D341Med (cell line): ENCODE measurements around the gene TRABD2B.

Experiments
- DNase-seq: peaks from one replicate; pipeline ENCODE4 v3.0.0; 2012; ENCODE audit warnings: low spot score

Gene TRABD2B

DNA sequence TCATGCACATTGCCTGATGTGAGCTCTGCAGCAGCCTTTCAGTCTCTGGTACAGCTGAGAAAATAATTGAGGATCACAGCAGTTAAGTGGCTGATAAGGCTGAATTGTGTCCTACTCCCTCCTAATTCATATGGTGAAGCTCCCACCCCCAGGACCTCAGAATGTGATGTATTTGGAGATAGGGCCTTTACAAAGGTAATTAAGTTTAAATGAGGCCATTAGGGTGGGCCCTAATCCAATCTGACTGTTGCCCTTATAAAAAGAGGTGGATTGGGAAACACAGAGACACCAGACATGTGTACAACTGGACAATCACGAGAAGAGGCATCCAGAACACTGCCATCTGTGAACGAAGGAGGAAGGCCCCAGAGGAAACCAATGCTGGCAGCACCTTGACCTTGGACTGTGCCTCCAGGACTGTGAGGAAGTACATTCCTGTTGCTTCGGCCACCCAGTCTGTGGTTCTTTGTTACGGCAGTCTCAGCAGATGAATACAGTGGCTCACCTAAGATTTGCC lies 148.1 kb downstream of the TRABD2B start:
- no peak for DNase-seq

DNA sequence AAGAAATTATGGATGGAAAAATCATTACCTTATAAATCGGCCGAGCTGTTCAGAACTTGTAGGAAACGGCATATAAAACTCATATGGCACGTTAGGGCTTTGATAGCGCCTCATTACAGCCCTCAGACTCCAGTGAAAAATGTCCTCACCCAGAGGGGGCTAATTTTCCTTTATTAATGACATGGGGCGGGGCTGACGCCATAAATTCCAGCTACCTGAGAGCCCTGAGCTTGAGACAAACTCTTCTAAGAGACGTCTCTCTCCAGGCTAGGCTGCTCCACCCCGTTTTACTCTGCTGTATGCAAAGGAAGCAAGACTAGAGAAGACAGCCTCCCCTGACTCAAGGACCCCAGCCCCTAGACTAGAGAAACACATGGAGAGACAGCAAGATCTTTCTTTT lies 149.4 kb downstream of the TRABD2B start:
- no peak for DNase-seq

DNA sequence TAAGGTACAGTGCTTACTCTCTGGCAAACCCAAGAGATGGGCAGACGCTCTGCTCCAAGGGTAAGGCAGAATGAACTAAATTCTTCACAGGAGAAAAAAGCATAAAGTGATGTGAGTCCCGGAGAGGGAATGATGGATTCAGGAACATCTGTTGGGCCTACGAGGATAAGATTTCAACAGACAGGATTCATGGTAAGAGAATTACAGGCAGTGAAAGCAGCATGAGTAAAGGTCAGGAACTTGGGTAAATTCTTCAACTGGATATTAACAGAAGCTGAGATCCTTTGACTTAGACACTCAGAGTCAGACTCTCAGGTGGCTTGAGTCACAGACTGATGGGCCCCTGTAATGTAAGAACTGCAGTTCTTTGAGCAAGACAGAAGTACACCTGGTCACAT lies 152.6 kb downstream of the TRABD2B start:
- no peak for DNase-seq

DNA sequence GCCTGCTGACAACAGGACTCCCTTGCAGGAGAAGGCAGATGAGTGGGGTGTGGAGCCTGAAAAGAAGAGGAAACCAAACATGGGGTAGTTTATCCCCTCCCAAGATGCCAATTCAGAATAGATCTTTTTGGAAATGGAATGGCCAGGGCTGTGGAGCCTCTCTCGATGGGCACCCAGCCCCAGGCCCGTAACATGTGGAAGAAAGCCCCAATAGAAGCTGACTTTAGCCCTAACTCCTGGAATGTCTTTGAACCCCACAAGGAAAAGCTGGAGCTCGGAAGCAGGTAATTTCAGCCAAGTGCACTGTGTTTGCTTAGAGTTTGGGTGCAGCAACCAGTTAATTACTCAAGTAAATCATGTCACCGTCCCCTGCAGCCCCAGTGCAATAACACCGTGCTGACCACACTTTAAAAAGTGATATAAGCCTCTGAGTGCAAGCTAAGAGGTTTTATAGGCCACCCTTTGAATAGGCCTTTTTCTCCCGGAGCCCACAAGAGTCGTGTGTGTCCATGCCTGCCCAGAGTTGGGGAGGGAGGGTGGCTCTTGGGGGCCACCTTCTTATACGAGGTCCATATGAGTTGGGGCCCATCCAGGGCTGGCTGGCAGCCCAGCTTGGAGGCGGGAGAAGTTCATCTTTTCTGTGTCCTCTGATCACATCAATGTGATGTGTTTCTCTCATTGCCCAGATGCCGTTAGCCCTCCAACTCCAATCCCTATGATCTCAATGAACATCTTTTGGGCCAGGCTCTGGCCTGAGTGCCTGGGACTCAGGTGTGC lies 153.2 kb downstream of the TRABD2B start:
- DNase-seq: no peak

DNA sequence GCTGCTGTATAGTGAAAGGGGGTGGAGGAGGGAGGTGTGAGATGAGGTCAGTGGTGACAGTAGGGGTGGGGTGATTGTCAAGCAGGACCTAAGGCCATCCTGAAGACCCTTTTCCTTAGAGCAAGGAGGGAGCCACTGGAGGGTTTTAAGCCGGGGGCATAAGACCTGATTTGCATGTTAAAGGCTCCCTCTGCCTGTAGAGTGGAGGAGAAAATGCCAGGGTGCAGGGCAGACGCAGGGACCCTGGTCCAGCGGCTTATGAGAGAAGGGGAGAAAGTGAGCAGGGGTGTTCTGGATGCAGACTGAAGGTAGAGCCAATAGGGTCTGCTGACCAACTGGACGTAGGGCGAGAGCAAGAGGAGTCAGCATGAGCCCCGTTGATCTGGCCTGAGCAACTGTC lies 154.1 kb downstream of the TRABD2B start:
- no peak for DNase-seq

DNA sequence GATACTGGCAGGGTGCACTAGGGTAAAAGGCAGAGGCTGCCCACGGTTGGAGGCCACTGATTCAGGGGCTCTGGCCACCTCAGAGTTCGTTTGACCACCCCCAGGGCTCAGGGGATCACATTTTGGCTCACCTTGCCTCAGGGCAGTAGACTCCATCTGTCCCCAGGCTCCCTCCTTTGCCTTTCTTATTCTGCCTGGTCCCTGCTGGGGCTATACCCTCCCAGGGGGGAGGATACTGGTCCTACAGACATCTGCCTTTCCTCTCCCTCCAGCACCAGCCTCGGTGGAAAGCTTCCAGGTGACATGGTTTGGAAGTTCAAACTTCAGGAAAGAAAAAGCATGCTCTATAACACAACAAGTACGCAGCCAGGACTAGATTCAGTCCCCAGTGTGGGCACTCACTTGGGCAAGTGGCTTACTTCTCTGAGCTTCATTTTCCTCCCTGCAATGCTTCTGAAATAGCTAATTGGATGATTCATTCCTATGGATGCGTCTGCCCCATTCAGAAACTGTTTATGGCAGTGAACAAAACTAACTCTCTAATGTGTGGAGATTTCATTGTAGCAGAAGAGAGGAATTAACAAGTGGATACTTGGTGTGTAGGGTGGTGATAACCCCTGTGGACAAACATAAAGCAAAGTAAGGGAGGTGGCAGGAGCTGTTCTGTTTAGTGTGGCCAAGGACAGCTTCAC lies 154.8 kb downstream of the TRABD2B start:
- no peak for DNase-seq

DNA sequence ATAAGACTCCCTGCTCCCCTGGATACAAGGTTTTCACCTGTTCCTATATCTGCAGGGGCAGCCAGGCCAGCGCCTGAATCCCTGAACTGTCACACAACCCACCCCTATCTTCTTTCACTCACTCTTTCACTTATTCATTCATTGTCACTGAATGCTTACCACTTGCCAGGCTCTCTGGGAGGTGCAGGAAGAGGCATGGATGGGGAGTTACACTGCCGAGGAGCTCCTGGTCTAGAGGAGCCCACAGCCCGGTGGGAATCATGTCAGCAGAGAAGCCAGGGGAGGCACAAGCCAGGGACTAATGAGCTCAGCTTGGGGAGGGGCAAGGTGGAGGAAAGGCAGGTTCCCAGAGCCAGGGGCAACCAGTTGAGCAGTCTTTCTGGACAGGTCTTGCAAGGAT lies 155.8 kb downstream of the TRABD2B start:
- DNase-seq: no peak

DNA sequence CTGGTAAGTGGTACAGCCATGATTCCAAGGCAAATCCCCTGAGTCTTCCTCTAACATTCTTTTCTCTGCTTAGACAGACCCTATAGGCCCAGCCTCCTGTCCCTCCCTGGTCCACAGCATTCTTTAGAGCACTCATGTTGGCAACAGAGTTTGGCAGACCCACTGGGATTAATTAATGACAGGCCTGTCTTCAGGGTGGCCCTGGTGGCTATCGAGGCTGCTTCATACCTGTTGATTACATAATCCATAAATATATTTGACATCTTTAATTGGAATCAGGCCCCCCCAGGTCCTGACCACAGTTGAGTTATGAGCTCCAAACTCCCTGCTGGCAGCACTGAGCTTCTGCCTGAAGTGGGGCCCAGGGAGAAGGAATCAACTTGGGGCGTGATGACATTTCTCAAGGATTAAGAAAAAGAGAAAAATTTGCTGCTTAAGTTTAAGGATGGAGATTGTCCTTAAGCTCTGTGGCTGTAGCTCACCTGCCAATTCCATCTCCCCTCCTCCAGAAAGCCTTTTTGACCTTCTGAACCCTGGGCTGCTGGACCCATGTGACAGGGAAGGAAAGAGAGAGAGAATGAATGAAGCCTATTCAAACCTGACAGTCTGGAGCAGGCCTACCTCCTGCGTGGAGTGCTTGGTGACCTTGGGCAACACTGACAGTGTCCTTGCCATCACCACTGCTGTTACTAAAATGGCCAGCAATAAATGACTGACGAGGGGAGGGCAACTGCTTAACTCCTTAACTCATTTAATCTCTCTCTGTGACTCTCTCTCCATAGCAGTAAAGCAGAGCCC lies 156.6 kb downstream of the TRABD2B start:
- no peak for DNase-seq

DNA sequence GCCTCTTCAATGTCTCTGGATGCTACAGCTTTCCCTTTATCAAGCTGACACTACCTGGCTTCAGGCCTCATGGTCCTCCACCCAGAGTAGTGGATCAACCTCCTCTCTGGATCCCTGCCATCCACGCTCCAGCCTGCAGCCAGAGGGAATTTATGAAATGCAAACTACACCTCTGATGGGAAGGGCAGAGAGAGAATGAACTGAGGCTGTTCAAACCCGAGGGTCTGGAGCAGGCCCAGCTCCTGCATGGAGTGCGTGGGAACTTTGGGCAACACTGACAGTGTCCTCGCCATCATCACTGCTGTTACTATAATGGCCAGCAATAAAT lies 157.8 kb downstream of the TRABD2B start:
- DNase-seq: no peak

DNA sequence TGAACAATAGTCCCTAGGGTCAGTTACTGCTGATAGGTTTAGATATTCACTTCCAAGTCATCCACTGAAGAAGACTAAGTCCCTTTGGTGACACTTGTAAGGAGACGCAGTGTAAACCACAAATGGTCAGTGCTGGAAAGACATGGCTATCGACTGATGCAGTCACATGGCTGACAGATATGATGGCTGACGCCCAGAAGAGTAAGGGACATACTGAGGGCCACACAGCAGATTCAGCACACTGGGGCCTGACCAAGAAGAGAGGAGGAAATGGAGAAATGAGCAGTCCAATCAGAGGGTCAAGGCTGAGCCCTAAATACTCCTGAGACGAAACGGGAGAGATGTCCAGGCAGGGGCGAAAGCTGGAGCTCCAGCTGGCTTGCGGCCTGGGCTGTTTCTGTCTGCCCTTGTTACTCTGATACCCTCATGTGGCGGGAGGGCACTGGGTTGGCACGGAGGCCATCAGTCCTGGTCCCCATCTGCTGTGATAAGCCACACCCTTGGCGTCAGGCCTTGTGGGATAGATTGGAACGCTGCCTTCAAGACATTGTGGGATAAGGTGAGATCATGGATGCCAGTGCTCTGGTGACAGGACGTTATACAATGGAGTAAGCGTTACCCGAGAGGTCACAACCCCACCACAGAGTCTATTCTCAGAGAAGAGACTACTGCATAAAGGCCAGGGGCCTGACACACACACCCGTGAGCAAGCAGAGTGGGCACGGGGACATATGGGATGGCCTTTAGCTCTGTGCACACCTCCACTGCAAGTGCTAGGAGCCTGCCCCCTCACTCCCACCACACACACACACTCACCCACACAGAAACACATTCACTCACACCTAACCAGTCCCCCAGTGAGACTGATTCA lies 158.4 kb downstream of the TRABD2B start:
- DNase-seq: no peak

DNA sequence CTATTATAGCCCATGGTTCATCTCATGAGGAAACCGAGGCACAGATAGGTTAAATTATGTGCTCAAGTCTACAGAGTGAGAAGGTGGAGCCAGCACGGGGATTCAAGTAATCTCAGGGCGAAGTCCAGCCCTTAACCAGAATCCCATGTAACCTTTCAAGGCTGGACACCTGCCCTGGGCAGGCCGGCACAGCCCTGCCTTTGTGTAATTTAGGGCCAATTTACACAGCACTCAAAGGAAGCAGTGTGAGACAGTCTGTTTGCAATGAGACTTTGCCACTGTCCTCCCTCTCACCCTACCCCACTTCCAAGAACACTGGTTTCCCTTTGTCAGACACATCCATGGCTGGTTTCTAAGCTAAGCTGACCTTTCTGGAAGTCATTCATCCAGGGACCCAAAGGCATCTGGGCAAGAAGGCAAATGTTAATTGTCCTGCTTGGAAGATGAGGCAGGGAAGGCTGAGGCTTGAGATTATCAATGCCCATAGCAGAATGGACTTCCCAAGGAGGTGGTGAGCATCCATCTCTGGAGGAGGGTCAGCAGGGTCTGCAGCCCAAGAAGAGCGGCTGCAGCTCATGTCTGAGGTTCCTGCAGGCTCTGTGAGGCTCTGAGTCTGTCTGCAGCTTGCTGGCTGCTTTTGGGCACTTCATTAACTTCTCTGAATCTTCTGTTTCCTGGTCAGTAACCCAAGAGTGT lies 159.2 kb downstream of the TRABD2B start:
- no peak for DNase-seq

DNA sequence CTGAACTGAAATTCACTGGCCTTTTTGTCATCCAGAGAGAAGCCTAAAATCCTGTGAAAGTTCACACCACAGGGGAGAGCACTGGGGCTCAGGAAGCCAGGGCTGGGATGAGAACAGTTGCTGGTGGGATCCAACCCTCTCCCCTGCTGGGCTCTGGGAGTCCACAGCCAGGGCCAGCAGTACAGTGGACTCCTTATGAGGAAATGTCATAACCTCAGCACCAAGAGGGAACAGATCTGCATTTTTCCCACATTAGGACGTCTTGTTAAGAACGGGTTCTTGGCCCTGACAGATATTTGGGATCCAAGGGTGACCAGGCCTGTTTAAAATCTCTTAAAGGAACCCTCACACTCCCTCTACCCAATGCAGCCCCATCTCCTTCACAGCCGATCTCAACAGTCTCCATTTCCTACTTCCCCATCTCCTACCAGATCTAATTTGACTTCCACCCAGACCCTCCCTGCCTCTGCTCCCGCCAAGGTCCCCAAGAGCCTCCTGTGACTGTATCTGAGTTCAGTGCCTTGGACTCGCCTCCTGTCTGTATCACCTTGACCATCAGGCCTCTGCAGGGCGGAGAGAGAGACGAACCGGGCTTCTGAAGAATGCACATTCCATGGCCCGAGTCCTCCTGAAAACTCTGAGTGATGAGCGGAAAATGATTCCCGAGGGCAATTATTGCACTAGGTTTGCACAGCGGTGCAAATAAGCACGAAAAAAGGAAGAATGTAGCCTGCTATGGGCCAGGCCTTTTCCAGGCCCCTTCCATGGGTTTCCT lies 159.9 kb downstream of the TRABD2B start:
- DNase-seq: no peak

DNA sequence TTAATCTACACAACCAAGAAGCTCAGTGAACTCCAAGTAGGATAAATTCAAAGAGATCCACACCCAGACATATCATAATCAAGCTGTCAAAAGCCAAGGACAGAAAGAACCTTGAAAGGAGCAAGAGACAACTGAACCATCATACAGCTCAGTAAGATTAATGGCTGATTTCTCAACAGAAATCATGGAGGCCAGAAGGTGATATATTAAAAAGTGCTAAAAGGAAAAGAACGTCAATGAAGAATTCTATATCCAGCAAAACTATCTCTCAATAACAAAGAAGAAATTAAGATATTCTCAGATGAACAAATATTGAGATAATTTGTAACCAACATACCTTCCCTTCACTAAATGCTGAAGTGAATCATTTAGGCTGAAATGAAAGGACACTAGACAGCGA lies 161.8 kb downstream of the TRABD2B start:
- DNase-seq: no peak

DNA sequence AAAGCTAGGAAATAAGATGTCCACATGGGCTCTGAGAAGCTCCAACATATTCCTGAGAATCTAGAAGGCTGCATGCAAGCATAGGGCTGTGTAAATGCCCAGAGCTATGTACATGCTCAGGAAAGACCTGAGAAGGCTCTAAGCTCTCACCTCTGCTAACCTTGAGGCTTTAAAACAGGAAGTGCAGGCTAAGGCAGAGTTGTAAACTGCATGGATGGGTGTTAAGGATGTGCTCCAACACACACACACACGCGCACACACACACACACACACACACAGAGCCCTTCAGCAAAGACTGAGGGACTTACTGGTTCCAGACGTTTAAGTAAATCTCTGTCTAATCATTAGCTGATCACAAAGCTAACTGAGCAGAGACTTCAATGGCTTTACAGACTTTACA lies 162.9 kb downstream of the TRABD2B start:
- no peak for DNase-seq

DNA sequence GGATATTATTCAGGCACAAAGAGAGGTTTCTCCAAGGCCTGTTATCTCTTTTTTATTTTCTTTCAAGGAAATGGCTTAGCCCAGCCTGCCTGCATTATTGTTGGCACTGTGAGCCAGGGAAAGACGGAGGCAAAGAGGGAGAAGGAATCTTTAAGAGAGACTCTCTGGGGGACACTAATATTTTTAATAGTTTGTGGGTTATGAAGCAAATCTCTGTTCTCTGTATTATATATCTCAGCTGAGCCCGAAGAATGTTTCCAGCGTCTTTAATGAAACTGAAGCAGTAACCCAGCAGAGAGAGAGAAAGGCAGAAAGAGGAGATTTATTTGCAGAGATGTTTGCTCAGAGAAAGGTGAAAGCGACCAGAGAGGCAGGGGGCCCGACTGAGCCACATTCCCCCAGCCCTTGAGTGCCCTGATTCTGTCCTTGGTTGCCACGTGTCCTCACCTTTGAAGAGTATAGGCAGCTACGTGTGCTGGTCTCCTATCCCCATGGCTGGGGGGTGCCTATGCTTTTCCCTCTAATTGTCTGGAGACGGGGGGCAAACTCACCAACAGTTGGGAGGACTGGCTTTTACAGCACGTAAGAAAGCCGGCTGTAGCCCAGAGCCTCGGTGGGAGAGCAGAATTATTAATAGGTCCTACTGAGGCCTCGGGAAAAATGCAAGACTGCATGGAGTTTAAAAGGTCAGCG lies 166.4 kb downstream of the TRABD2B start:
- DNase-seq: no peak

DNA sequence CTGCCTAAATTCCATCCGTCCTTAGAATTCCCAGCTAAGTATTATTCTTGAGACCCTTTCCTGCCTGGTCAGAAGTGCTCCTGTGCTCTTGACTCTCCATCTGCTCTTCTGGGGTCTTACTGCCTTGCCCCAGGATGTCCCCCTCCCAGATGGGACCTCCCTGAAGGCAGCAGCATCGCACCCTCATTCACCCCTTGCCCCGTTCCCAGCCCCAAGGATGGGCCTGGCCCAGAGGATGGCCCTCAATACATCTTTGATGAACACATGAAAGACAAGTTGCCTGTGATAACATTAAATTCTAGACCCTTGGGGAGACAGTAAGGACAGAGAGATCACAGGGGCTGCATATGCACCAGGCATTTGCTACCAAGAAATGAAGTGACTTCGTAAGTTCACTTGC lies 167.2 kb downstream of the TRABD2B start:
- no peak for DNase-seq

DNA sequence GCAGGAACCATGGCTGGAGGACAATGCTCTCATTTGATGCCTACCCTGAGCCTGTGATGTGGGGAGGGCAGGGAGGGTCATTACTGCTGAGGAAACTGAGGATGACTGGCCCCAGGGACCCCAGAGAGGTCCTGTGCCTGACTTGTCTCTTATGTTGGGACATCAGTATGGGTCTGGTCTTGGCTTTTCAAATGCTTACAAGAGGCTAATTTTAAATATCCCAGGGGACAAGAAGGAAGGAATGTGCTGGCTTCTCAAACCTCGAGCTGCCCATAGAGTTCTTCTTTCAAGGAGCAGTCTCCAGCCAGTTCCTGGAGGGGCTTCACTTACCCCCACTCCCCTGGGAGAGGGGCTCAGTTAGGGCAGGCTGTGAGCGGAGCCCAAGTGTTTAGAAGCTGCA lies 168.2 kb downstream of the TRABD2B start:
- no peak for DNase-seq

DNA sequence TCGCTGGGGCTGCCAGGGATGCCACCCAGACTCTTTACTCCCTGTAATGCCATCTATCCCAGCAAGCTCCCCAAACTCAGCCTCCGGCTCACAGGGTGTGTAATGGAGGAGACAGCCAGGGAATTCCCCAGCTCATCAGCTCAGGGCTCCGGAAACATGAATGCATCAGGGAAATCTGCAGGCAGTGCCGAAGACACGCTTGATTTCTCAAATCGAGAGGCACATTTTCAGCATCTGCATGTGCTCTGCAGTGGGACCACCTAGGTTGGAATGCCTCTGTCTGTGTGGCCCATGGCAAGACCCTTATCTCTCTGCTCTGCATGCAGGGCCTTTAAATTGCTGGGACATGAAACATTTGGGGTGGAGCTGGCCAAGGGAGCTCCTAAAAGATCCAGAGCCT lies 170.1 kb downstream of the TRABD2B start:
- no peak for DNase-seq

DNA sequence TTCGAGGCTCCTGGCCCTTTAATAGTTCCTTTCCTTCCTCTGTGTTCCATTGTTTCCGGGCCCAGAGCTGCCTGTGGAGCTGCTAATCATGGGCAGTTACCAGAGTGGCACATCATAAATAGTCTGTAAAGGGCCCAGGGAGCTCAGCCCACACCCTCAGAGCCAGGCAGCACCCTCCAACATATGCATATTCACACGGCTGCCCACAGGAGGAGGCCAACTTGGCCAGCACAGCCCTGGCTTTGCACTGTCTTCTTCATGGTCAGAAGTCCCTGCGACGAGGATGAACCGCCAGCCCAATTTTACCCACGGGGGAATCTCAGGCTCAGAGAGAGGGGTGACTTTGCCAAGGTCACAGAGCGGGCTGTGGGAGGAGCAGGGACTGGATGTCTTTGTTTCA lies 172.5 kb downstream of the TRABD2B start:
- DNase-seq: no peak

DNA sequence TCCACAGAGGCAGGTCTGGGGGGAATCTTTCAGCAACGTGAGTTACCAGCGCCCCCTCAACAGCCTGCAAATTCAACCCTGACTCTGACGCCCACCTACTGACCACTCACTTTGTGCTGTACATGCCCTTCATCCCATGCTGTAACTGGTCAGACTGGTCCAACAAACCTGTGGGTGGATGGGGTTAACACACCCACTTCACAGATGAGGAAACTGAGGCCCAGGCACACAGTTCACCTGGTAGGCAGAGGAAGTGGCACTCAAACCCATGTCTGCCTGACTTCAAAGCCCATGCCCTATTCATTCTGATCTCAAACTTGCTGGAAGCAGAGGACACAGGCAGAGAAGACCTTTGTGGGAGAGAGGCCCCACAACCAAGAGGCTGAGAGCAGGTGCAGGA lies 172.9 kb downstream of the TRABD2B start:
- DNase-seq: no peak
